Measurements from ENCODE around the gene PHF21A. TPM values are rescaled to one million over a fixed set of nuclear protein-coding genes. Genes with fewer than 3 reads are reported as not detected.
"Not testable (repeated sequence)": the region's sequence is repeated elsewhere in the genome, so short reads cannot be mapped to it uniquely, and the experiment has no call there.

PHF21A gene
- total and polyA plus RNA-seq, 2 of the 8 experiments (the other 6 are each of a cell fraction or from before 2014, with no cell fraction given): 17.6 to 40.3 TPM

- not testable (repeated sequence) for H2BK120ac ChIP-seq (replicated peaks; ENCODE audit: low read depth, low read length); H4K91ac ChIP-seq (replicated peaks; ENCODE audit: insufficient read length, low read length); H3K27me3 ChIP-seq (replicated peaks in 1 of 4; ENCODE audit: control insufficient read depth in 3 of 4, extremely low read depth in 1 of 4, insufficient read depth in 3 of 4, low read length in 3 of 4); H3K18ac ChIP-seq (ENCODE audit: extremely low read depth, low read length); H2BK5ac ChIP-seq (ENCODE audit: low read depth, low read length); H3K23me2 ChIP-seq (ENCODE audit: low read depth, low read length); H3K9ac ChIP-seq (replicated peaks in 1 of 4; ENCODE audit: extremely low read depth in 1 of 4, low read depth in 3 of 4, low read length in 3 of 4); H3K14ac ChIP-seq (ENCODE audit: insufficient read length); H3K27ac ChIP-seq (ENCODE audit: low read depth, low read length); H3K23ac ChIP-seq (ENCODE audit: insufficient read length); H3K9me3 ChIP-seq (ENCODE audit: insufficient read depth in 2 of 2, low read depth in 1 of 2, low read length in 1 of 2); H2BK15ac ChIP-seq (ENCODE audit: low read length); H2BK12ac ChIP-seq (ENCODE audit: low read depth, low read length); H3K4me3 ChIP-seq (ENCODE audit: extremely low read depth in 1 of 4, insufficient read depth in 2 of 4, low read depth in 3 of 4, low read length in 4 of 4); H3K79me1 ChIP-seq (ENCODE audit: low read depth, low read length); FAIRE-seq; H3K4me1 ChIP-seq (replicated peaks in 1 of 4; ENCODE audit: control insufficient read depth in 3 of 4, insufficient read depth in 4 of 4, low read length in 3 of 4); H3K4me2 ChIP-seq (ENCODE audit: insufficient read depth in 1 of 2, low read depth in 2 of 2, low read length in 2 of 2); H3K36me3 ChIP-seq (ENCODE audit: control insufficient read depth in 2 of 4, insufficient read depth in 4 of 4, low read length in 3 of 4); H2AFZ ChIP-seq (ENCODE audit: low read length); H4K20me1 ChIP-seq (replicated peaks in 1 of 2; ENCODE audit: control insufficient read depth in 1 of 2, insufficient read depth in 2 of 2, low read length in 2 of 2); H4K8ac ChIP-seq (ENCODE audit: extremely low read depth, insufficient read depth, low read length); H2BK20ac ChIP-seq (ENCODE audit: low read length); H3K56ac ChIP-seq (replicated peaks; ENCODE audit: insufficient read length, low read depth, low read length); H2AK5ac ChIP-seq (ENCODE audit: low read depth, low read length); H3K4ac ChIP-seq (replicated peaks; ENCODE audit: insufficient read length, low read depth, low read length); H4K5ac ChIP-seq (ENCODE audit: insufficient read length, low read depth, low read length); DNase-seq (ENCODE audit: low read depth in 1 of 2, low spot score in 2 of 2)
- H3K79me2 ChIP-seq (ENCODE audit: control insufficient read depth in 1 of 2, insufficient read depth in 2 of 2, low read length in 2 of 2): peaks cover 0 to 79% of the 10 kb centered on the region in 2 experiments; a peak in 3 of 4 replicates
- ChIA-PET CTCF (ENCODE audit: partially characterized antibody) (interaction anchor here (0.6 to 2.8 kb wide), 8 partner anchors 12 to 244 kb away, joined by 3 to 11 read pairs (median 4); no protein-coding TSS in a partner anchor), POLR2A (ENCODE audit: partially characterized antibody) (interaction anchor here (0.6 to 0.8 kb wide), 2 partner anchors 36 to 133 kb away, joined by 3 to 4 read pairs; no protein-coding TSS in a partner anchor)
- 93% methylated on average over 10 of the region's 10 CpGs; no CpG with 5 or more reads in 1 of the 2 experiments for WGBS, 2 experiments (ENCODE audit: extremely low coverage in 1 of 2, insufficient coverage in 1 of 2, insufficient read length in 1 of 2, insufficient replicate concordance in 2 of 2, low coverage in 1 of 2, low lambda C conversion rate in 2 of 2, missing lambda C conversion rate in 1 of 2)
Observed at GRCh38 chr11:46116712-46117037, 4.6 kb downstream of the PHF21A start.
